Activated gamma-delta T cell (primary cell): Measurements from ENCODE around the gene GOLGA6L10.
"Not testable (repeated sequence)": the region's sequence is repeated elsewhere in the genome, so short reads cannot be mapped to it uniquely, and the experiment has no call there.

Source experiments
- DNase-seq: peaks from one replicate; lab custom pipeline; 2025; lab: John Stamatoyannopoulos, UW

GOLGA6L10 gene

GRCh38 chr15:82317516-82317915 lies 31.8 kb downstream of the GOLGA6L10 start:
- DNase-seq: not testable (repeated sequence)

GRCh38 chr15:82317091-82317489 lies 32.2 kb downstream of the GOLGA6L10 start:
- DNase-seq: no peak

GRCh38 chr15:82316247-82317090 lies 32.8 kb downstream of the GOLGA6L10 start:
- DNase-seq: not testable (repeated sequence)

GRCh38 chr15:82315519-82316246 lies 33.6 kb downstream of the GOLGA6L10 start:
- no peak for DNase-seq

GRCh38 chr15:82314769-82315518 lies 34.3 kb downstream of the GOLGA6L10 start:
- no peak for DNase-seq

- not testable (repeated sequence) for DNase-seq
Measured at GRCh38 chr15:82313951-82314768, 35.1 kb downstream of the GOLGA6L10 start.

- DNase-seq: no peak
Measured at GRCh38 chr15:82313446-82313845, 35.8 kb downstream of the GOLGA6L10 start.

- DNase-seq: no peak
Measured at GRCh38 chr15:82312586-82313349, 36.5 kb downstream of the GOLGA6L10 start.

- not testable (repeated sequence) for DNase-seq
Measured at GRCh38 chr15:82311321-82311720, 38.0 kb downstream of the GOLGA6L10 start.

- DNase-seq: no peak
Measured at GRCh38 chr15:82309802-82310201, 39.5 kb downstream of the GOLGA6L10 start.

GRCh38 chr15:82307714-82308081 lies 41.6 kb downstream of the GOLGA6L10 start:
- DNase-seq: no peak

- DNase-seq: no peak
Measured at GRCh38 chr15:82306791-82307713, 42.2 kb downstream of the GOLGA6L10 start.

GRCh38 chr15:82305621-82306048 lies 43.6 kb downstream of the GOLGA6L10 start:
- DNase-seq: no peak

- DNase-seq: no peak
Measured at GRCh38 chr15:82304778-82305090, 44.5 kb downstream of the GOLGA6L10 start.

- DNase-seq: no peak
Measured at GRCh38 chr15:82303956-82304777, 45.1 kb downstream of the GOLGA6L10 start.

- no peak for DNase-seq
Measured at GRCh38 chr15:82301296-82302016, 47.8 kb downstream of the GOLGA6L10 start.

- DNase-seq: no peak
Measured at GRCh38 chr15:82300883-82301282, 48.4 kb downstream of the GOLGA6L10 start.

GRCh38 chr15:82300326-82300725 lies 48.9 kb downstream of the GOLGA6L10 start:
- not testable (repeated sequence) for DNase-seq
